HCT116 (cell line): ENCODE data around the gene MARK1. TPM values are rescaled to one million over a fixed set of nuclear protein-coding genes. Genes with fewer than 3 reads are reported as not detected.
A peak's percentile ranks its signal among the peaks of the same experiment; 100 is the strongest.

Experiments
- ATAC-seq: fragments of 200-7000 bp; cut with Tn5 transposase; 2 replicates; pipeline ENCODE4 v1.9.1; 2020; ENCODE audit warnings: mild to moderate bottlenecking, moderate library complexity
- BruUV-seq: library from RNA; stranded (reverse); fragments of 400-500 nt; replicated peaks from 2 replicates; lab custom pipeline; 2021; lab: Mats Ljungman, UMichigan
- CTCF ChIA-PET: fragments of 300-600 bp; sonication (Branson Sonifier 250); formaldehyde crosslinking; loops from one replicate; lab custom pipeline; 2021; ENCODE audit warnings: antibody characterized with exemption; lab: Charles Lee
- POLR2A ChIA-PET: fragments of 300-600, 350-600 bp; sonication (Branson Sonifier 250); formaldehyde crosslinking; loops from one replicate; lab custom pipeline; 2021; ENCODE audit warnings: antibody characterized with exemption; lab: Charles Lee
- RAD21 ChIA-PET, 2 experiments: fragments of 300-600 bp; sonication (Branson Sonifier 250); formaldehyde crosslinking; loops; one replicate each; lab custom pipeline; 2023; ENCODE audit warnings: low total read pairs in 2 of 2; ENCODE audit not compliant: uncharacterized antibody in 2 of 2, unreplicated experiment in 2 of 2, low non-redundant PET in 1 of 2; lab: Charles Lee
- DNase-seq: peaks from one replicate; pipeline ENCODE4 v3.0.0-alpha.2; 2010; ENCODE audit warnings: low read depth, low spot score
- H2AFZ ChIP-seq: fragments of 200-600 bp; shearing (Covaris generic), sonication (generic); 2 replicates; pipeline ENCODE4 v1.6.1; 2017; ENCODE audit warnings: low read depth, mixed run types, mixed read lengths, antibody characterized with exemption, low read length; ENCODE audit not compliant: poor library complexity, severe bottlenecking
- H3K27ac ChIP-seq: 2 replicates; pipeline ENCODE4 v1.5.1; 2012; ENCODE audit warnings: low read depth, low read length
- H3K27me3 ChIP-seq: fragments of 200-600 bp; sonication (generic); 2 replicates; pipeline ENCODE4 v1.6.1; 2016; ENCODE audit warnings: mixed run types, low read length, mixed read lengths; ENCODE audit not compliant: insufficient read depth
- H3K36me3 ChIP-seq, 2 experiments: fragments of 200-500 bp in 1 of 2; fragments of 200-600 bp in 1 of 2; sonication (Bioruptor generic) in 1 of 2; sonication (generic) in 1 of 2; 2 replicates each; pipeline versions ENCODE4 v1.5.1 to v1.6.1; 2014 to 2016; ENCODE audit warnings: low read length in 2 of 2, inconsistent platforms in 1 of 2, mixed read lengths in 1 of 2, mixed run types in 1 of 2; ENCODE audit not compliant: insufficient read depth in 2 of 2, control insufficient read depth in 1 of 2
- H3K4me1 ChIP-seq, 2 experiments: fragments of 200-600 bp in 1 of 2; sonication (generic) in 1 of 2; 2 replicates each; pipeline versions ENCODE4 v1.5.1 to v1.6.1; 2012 to 2017; ENCODE audit warnings: low read length in 2 of 2, inconsistent platforms in 1 of 2, mild to moderate bottlenecking in 1 of 2, mixed read lengths in 1 of 2, mixed run types in 1 of 2, moderate library complexity in 1 of 2; ENCODE audit not compliant: insufficient read depth in 2 of 2, control insufficient read depth in 1 of 2
- H3K4me2 ChIP-seq: fragments of 200-600 bp; sonication (generic); 2 replicates; pipeline ENCODE4 v1.6.1; 2017; ENCODE audit warnings: mixed run types, low read length, mixed read lengths
- H3K4me3 ChIP-seq, 2 experiments: fragments of 200-600 bp in 1 of 2; sonication (generic) in 1 of 2; replicated peaks in 1 of 2; 2 replicates each; pipeline ENCODE4 v1.5.1; 2011 to 2016; ENCODE audit warnings: low read length in 2 of 2, control low read depth in 1 of 2, low read depth in 1 of 2, mild to moderate bottlenecking in 1 of 2, mixed read lengths in 1 of 2, mixed run types in 1 of 2
- H3K79me2 ChIP-seq: fragments of 200-600 bp; sonication (generic); 2 replicates; pipeline ENCODE4 v1.6.1; 2017; ENCODE audit warnings: mild to moderate bottlenecking, mixed run types, low read length, moderate library complexity, mixed read lengths; ENCODE audit not compliant: insufficient read depth
- H3K9ac ChIP-seq: fragments of 200-600 bp; sonication (generic); 2 replicates; pipeline ENCODE4 v1.6.1; 2016; ENCODE audit warnings: low read length, mixed read lengths
- H3K9me2 ChIP-seq: fragments of 200-600 bp; sonication (generic), shearing (Covaris generic); 2 replicates; pipeline ENCODE4 v1.6.1; 2017; ENCODE audit warnings: mixed run types, mild to moderate bottlenecking, moderate library complexity; ENCODE audit not compliant: insufficient read depth
- H3K9me3 ChIP-seq, 2 experiments: fragments of 200-500 bp in 1 of 2; fragments of 200-600 bp in 1 of 2; sonication (Bioruptor generic) in 1 of 2; sonication (generic) in 1 of 2; 2 replicates each; pipeline ENCODE4 v1.6.1; 2014 to 2017; ENCODE audit warnings: low read length in 2 of 2, mixed read lengths in 2 of 2, inconsistent platforms in 1 of 2, low read depth in 1 of 2, mild to moderate bottlenecking in 1 of 2, mixed run types in 1 of 2, moderate library complexity in 1 of 2; ENCODE audit not compliant: control insufficient read depth in 1 of 2, insufficient read depth in 1 of 2
- H4K20me1 ChIP-seq: fragments of 200-600 bp; sonication (generic), shearing (Covaris generic); 2 replicates; pipeline ENCODE4 v1.6.1; 2017; ENCODE audit warnings: mixed run types, mild to moderate bottlenecking, moderate library complexity; ENCODE audit not compliant: insufficient read depth
- CTCF ChIP-seq, 3 experiments: fragments of 200-600 bp in 1 of 3; sonication (generic) in 1 of 3; IDR thresholded peaks in 2 of 3; conservative IDR thresholded peaks in 1 of 3; 2 replicates each; pipeline ENCODE4 v1.5.1; 2012 to 2017; ENCODE audit warnings: low read depth in 2 of 3, low read length in 2 of 3, antibody characterized with exemption in 1 of 3, borderline replicate concordance in 1 of 3, control low read depth in 1 of 3, mild to moderate bottlenecking in 1 of 3, mixed read lengths in 1 of 3, mixed run types in 1 of 3, moderate library complexity in 1 of 3; ENCODE audit not compliant: insufficient read depth in 1 of 3
- EGR1 ChIP-seq: IDR thresholded peaks from 2 replicates; pipeline ENCODE4 v1.6.1; 2012; ENCODE audit warnings: low read depth
- EZH2 ChIP-seq: fragments of 200-600 bp; sonication (generic); IDR thresholded peaks from 2 replicates; pipeline ENCODE4 v1.6.1; 2017; ENCODE audit warnings: antibody characterized with exemption, mixed run types
- RAD21 ChIP-seq: IDR thresholded peaks from 2 replicates; pipeline ENCODE4 v1.6.1; 2012; ENCODE audit warnings: low read depth, mild to moderate bottlenecking
- REST ChIP-seq: IDR thresholded peaks from 2 replicates; pipeline ENCODE4 v1.6.1; 2012; ENCODE audit warnings: low read depth
- SRF ChIP-seq: IDR thresholded peaks from 2 replicates; pipeline ENCODE4 v1.6.1; 2012; ENCODE audit warnings: low read depth
- YY1 ChIP-seq: IDR thresholded peaks from 2 replicates; pipeline ENCODE4 v1.6.1; 2011; ENCODE audit warnings: low read length, low read depth, moderate library complexity, mild to moderate bottlenecking; ENCODE audit not compliant: insufficient replicate concordance; ENCODE audit errors: extremely low read depth
- ZFX ChIP-seq: fragments of 450-650 bp; IDR thresholded peaks from 2 replicates; pipeline ENCODE4 v1.6.1; 2017
- ZNF274 ChIP-seq: fragments of 200-500 bp; sonication (Bioruptor generic); IDR thresholded peaks from 2 replicates; pipeline ENCODE4 v1.6.1; 2014; ENCODE audit warnings: mild to moderate bottlenecking, low read depth, low read length, inconsistent platforms
- intact Hi-C: fragments of 100-400 bp; cut with micrococcal nuclease; formaldehyde crosslinking; loops from 2 replicates; pipeline ENCODE4 v1.10.0; 2022
- total RNA-seq: library from RNA; stranded (reverse); gene quantifications from one replicate; pipeline ENCODE4 v1.2.1, GENCODE V29; 2021; ENCODE audit not compliant: unreplicated experiment

MARK1 gene
- total RNA-seq, 1 experiment from 2014 or later, result 3.6 TPM

GRCh38 chr1:220511785-220512184 is 16.2 kb upstream of the MARK1 start:
- H4K20me1 ChIP-seq, result no peaks in the 10 kb centered on the region
- no peak overlapping the region for H2AFZ ChIP-seq
- no peak for TF ChIP-seq REST
- TF ChIP-seq RAD21, result 0 out of 2 replicates have a peak, but pooled peaks have one; percentile 3
- peak; percentile 7 to 35 (median 31); a peak in 2 of 6 replicates for TF ChIP-seq CTCF (IDR thresholded peaks at IDR 0.05 in 2 of 3, conservative IDR thresholded peaks at IDR 0.05 in 1 of 3; ENCODE audit: borderline replicate concordance in 1 of 3, insufficient read depth in 1 of 3, low read depth in 2 of 3, low read length in 2 of 3)
- TF ChIP-seq EGR1, result no peak
- TF ChIP-seq EZH2, result no peak
- no peak for TF ChIP-seq SRF
- no peak for TF ChIP-seq ZNF274
- TF ChIP-seq YY1, result no peak
- TF ChIP-seq ZFX, result no peak
- RAD21 ChIA-PET, result no interaction called here
- H3K27me3 ChIP-seq, result no peaks in the 10 kb centered on the region
- H3K27ac ChIP-seq, result no peak overlapping the region
- no peaks in the 10 kb centered on the region for H3K4me1 ChIP-seq
- H3K79me2 ChIP-seq, result no peaks in the 10 kb centered on the region
- CTCF ChIA-PET, result no interaction called here
- ATAC-seq (peak; percentile 68), DNase-seq (no peak)
- H3K9me2 ChIP-seq, result no peaks in the 10 kb centered on the region
- POLR2A ChIA-PET, result no interaction called here
- no peak overlapping the region for H3K4me3 ChIP-seq
- intact Hi-C loops, result no loop called here
- H3K4me2 ChIP-seq, result no peak overlapping the region
- no peaks in the 10 kb centered on the region for H3K9me3 ChIP-seq
- H3K36me3 ChIP-seq, result no peaks in the 10 kb centered on the region
- H3K9ac ChIP-seq, result no peak overlapping the region
- no TSS peak for BruUV-seq
